ENCODE measurements around the gene MOGAT3. TPM values are rescaled to one million over a fixed set of nuclear protein-coding genes. Genes with fewer than 3 reads are reported as not detected.

The MOGAT3 gene
- total and polyA plus RNA-seq, 2 of the 4 experiments (the other 2 are of a cell fraction), result not detected

DNA sequence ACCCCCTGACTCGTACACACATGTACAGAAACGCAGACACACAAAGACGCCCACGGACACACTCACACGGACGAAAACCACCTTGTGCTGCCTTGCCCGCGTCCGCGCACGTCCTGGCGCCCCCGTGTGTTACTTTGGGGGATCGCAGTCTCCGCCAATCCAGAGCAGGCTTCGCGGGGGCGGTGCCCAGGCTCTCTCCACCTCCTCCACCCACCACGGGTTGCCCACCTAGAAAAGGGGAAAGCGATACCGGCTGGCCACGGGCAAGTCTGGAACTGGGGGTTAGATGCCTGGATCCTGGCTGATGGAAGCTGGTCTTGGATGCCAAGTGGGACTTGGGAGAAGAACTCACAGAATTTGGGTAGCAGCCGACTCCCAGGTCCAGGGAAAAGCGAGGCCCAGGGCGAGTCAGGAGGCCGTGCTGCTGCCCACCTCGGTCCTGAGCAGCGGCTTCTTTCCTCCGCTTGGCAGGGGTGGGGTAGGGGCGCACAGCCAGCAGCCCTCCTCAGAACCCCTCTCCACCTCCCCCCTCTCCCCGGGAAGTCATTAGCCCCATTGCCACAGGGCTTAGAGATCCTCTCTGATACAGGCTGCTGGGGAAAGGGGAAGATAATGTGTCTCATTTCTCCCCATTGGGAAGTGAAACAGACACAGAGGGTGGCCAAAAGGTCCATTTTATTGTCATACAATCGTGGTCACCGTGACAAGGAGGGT lies 30.8 kb downstream of the MOGAT3 start (continued):
- no peak for TF ChIP-seq MXI1 (IDR thresholded peaks at IDR 0.05; ENCODE audit: borderline replicate concordance, low read depth, low read length)
- TF ChIP-seq MAFK (IDR thresholded peaks at IDR 0.05; ENCODE audit: low read depth, low read length), result no peak

DNA sequence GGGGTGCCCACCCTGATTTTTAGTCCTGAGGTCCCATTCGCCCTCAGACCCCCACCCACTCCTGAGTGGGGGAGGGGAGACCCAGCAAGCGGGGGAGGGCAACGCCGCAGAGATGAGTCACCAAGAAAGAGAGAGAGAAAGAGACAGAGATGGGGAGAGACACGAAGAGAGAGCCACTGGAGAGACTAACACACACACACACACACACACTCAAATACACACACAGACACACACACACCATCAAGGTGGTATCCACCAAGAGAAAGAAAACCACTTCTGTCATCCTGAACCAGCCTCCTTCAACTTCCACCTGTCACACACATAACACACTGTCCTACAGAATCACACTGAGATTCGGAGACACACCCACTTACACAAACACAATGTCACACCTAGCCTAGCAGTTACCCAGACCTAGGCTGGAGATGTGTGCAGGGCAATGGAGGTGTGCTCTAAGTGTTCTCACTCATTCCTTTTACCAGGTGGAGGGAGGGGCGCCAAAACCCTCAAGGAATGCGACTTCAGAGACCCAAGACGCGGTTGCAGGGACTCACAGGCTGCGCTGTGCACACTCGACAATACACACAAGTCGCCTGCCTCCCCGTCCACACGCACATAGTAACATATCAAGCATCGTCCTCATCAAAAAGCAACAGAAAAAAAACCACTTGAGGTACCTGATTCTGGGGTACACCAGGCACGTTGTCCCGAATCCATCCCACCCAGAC lies 31.6 kb downstream of the MOGAT3 start:
- Histone ChIP-seq H3K9me3 (ENCODE audit: control insufficient read depth, insufficient read depth, low read length) (peaks cover 2% of the 10 kb centered on the region; the same call in 1 of the 2 replicates), H2BK15ac (ENCODE audit: low read depth, low read length) (peak overlapping the region; percentile 76; the same call in 2 of the 3 replicates), H3K4me1 (ENCODE audit: control insufficient read depth, insufficient read depth, low read length) (peaks cover 18% of the 10 kb centered on the region), H3K23ac (ENCODE audit: low read depth, low read length) (peak overlapping the region; percentile 91), H2AK5ac (ENCODE audit: low read depth, low read length) (peak overlapping the region; percentile 82), H4K20me1 (ENCODE audit: insufficient read depth, low read length) (peaks cover 9% of the 10 kb centered on the region; the same call in 1 of the 2 replicates), H3K18ac (ENCODE audit: low read depth, low read length) (peak overlapping the region; percentile 8; the same call in 1 of the 2 replicates), H2AFZ (replicated peaks; ENCODE audit: low read length, poor library complexity) (peak overlapping the region; percentile 83), H2BK5ac (ENCODE audit: low read depth, low read length, poor library complexity, severe bottlenecking) (peak overlapping the region; percentile 3), H3K4ac (ENCODE audit: low read depth, low read length) (peak overlapping the region; percentile 79), H3K4me2 (ENCODE audit: low read depth, low read length) (peak overlapping the region; percentile 83), H2BK20ac (ENCODE audit: low read depth, low read length) (peak overlapping the region; percentile 69), H3K27me3 (ENCODE audit: control insufficient read depth, insufficient read depth, low read length) (peaks cover 65% of the 10 kb centered on the region), H4K5ac (ENCODE audit: low read depth, low read length) (no peak overlapping the region), H2AK9ac (replicated peaks; ENCODE audit: low read depth, low read length, poor library complexity) (peak overlapping the region; percentile 48), H3K14ac (replicated peaks; ENCODE audit: low read depth, low read length) (no peak overlapping the region; the same call in 1 of the 2 replicates), H3K79me1 (ENCODE audit: low read depth in 1 of 2, low read length in 2 of 2) (peaks cover 0 to 3% of the 10 kb centered on the region in 2 experiments; a peak in 1 of 4 replicates), H4K91ac (ENCODE audit: insufficient read depth, low read depth, low read length) (no peak overlapping the region; the same call in 1 of the 2 replicates), H3K27ac (ENCODE audit: insufficient read depth, low read length) (no peak overlapping the region), H3K4me3 (ENCODE audit: insufficient read depth, low read depth, low read length) (no peak overlapping the region), H3K9ac (ENCODE audit: low read depth, low read length) (no peak overlapping the region), H3K56ac (ENCODE audit: extremely low read depth, insufficient read depth, low read length) (no peak overlapping the region), H3K36me3 (ENCODE audit: control insufficient read depth, insufficient read depth, low read length) (no peaks in the 10 kb centered on the region), H3K9me1 (ENCODE audit: insufficient read depth, low read length) (peaks cover 14% of the 10 kb centered on the region), H2BK120ac (ENCODE audit: low read depth, low read length) (peak overlapping the region; percentile 59), H4K8ac (ENCODE audit: low read depth in 2 of 2, low read length in 2 of 2) (peak overlapping the region in 1 of 2 experiments; percentile 5; a peak in 1 of 4 replicates)
- DNase-seq (no peak), ATAC-seq (ENCODE audit: low read depth) (no peak)
- dilution Hi-C loops (cut with HindIII; ENCODE audit: low sequenced_read_pairs, unreplicated experiment) (no loop called here), in situ Hi-C loops (cut with MboI; ENCODE audit: low sequenced_read_pairs) (no loop called here), intact Hi-C loops (cut with micrococcal nuclease) (loop anchor here (1.0 kb wide), 1 partner anchor 25 kb away; no protein-coding TSS in a partner anchor)
- peak; percentile 65; the same call in 1 of the 2 replicates for TF ChIP-seq FOS (IDR thresholded peaks at IDR 0.05; ENCODE audit: low read depth, low read length)
- TF ChIP-seq, protein P1, sequence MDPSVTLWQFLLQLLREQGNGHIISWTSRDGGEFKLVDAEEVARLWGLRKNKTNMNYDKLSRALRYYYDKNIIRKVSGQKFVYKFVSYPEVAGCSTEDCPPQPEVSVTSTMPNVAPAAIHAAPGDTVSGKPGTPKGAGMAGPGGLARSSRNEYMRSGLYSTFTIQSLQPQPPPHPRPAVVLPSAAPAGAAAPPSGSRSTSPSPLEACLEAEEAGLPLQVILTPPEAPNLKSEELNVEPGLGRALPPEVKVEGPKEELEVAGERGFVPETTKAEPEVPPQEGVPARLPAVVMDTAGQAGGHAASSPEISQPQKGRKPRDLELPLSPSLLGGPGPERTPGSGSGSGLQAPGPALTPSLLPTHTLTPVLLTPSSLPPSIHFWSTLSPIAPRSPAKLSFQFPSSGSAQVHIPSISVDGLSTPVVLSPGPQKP (IDR thresholded peaks at IDR 0.05; ENCODE audit: borderline replicate concordance, low read depth, low read length), result no peak
- POLR2A ChIA-PET (ENCODE audit: unreplicated experiment), result interaction anchor here (0.6 kb wide), 1 partner anchor 40 kb away, joined by 4 read pairs; no protein-coding TSS in a partner anchor
- BruUV-seq (replicated peaks), result no TSS peak
- CTCF ChIA-PET, result interaction anchor here (1.0 to 1.9 kb wide), 2 partner anchors 25 kb away, joined by 6 to 8 read pairs; no protein-coding TSS in a partner anchor
- 5% methylated on average over 3 of the region's 18 CpGs; no CpG with 5 or more reads in 1 of the 2 experiments for WGBS, 2 experiments (ENCODE audit: extremely low coverage in 2 of 2, insufficient read length in 1 of 2)

Measured in IMR-90 (cell line).